GM21737 (cell line): ENCODE data around the gene MAT2A.
A peak's percentile ranks its signal among the peaks of the same experiment; 100 is the strongest.
"Not testable (repeated sequence)": the region's sequence is repeated elsewhere in the genome, so short reads cannot be mapped to it uniquely, and the experiment has no call there.

ENCODE experiments used
- ATAC-seq: cut with Tn5 transposase; IDR thresholded peaks from one replicate; pipeline ENCODE4 v1.9.1; 2021; ENCODE audit warnings: mild to moderate bottlenecking, moderate library complexity; ENCODE audit not compliant: unreplicated experiment

The MAT2A gene

GRCh38 chr2:85523903-85524335 lies 15.0 kb upstream of the MAT2A start:
- no peak for ATAC-seq

- ATAC-seq = no peak
Measured at GRCh38 chr2:85524336-85524908, 14.5 kb upstream of the MAT2A start.

GRCh38 chr2:85525029-85525428 lies 13.9 kb upstream of the MAT2A start:
- no peak for ATAC-seq

- ATAC-seq = no peak
Measured at GRCh38 chr2:85525567-85525966, 13.4 kb upstream of the MAT2A start.

- ATAC-seq = no peak
Measured at GRCh38 chr2:85527787-85528186, 11.2 kb upstream of the MAT2A start.

GRCh38 chr2:85528355-85528754 lies 10.6 kb upstream of the MAT2A start:
- no peak for ATAC-seq

GRCh38 chr2:85529809-85530208 lies 9.2 kb upstream of the MAT2A start:
- ATAC-seq = no peak

- ATAC-seq = no peak
Measured at GRCh38 chr2:85531589-85531988, 7.4 kb upstream of the MAT2A start.

- no peak for ATAC-seq
Measured at GRCh38 chr2:85534099-85534498, 4.9 kb upstream of the MAT2A start.

- no peak for ATAC-seq
Measured at GRCh38 chr2:85534881-85535280, 4.1 kb upstream of the MAT2A start.

- no peak for ATAC-seq
Measured at GRCh38 chr2:85536479-85536878, 2.5 kb upstream of the MAT2A start.

- peak; percentile 1 for ATAC-seq
Measured at GRCh38 chr2:85537600-85538506, 1.1 kb upstream of the MAT2A start.

- ATAC-seq = peak; percentile 24
Measured at GRCh38 chr2:85539361-85540132, 579 bp downstream of the MAT2A start.

GRCh38 chr2:85540133-85540648 lies 1.2 kb downstream of the MAT2A start:
- ATAC-seq = no peak

- no peak for ATAC-seq
Measured at GRCh38 chr2:85541262-85541661, 2.3 kb downstream of the MAT2A start.

GRCh38 chr2:85541753-85542457 lies 2.9 kb downstream of the MAT2A start:
- ATAC-seq = no peak

- no peak for ATAC-seq
Measured at GRCh38 chr2:85542777-85543176, 3.8 kb downstream of the MAT2A start.

GRCh38 chr2:85544254-85544691 lies 5.3 kb downstream of the MAT2A start:
- ATAC-seq = not testable (repeated sequence)

GRCh38 chr2:85544915-85545779 lies 6.2 kb downstream of the MAT2A start:
- ATAC-seq = not testable (repeated sequence)

- ATAC-seq = no peak
Measured at GRCh38 chr2:85545780-85546240, 6.8 kb downstream of the MAT2A start.
